Sigmoid colon (tissue), 4 donors: Measurements from ENCODE around the gene CDK11A.
"Not testable (repeated sequence)": the region's sequence is repeated elsewhere in the genome, so short reads cannot be mapped to it uniquely, and the experiment has no call there.

Experiments
- EP300 ChIP-seq, 4 donors: sonication (generic); formaldehyde crosslinking; IDR thresholded peaks; one replicate each; pipeline ENCODE4 v1.6.1; 2017; ENCODE audit warnings: antibody characterized with exemption in 4 of 4
- POLR2A ChIP-seq, 2 donors: fragments of 450-650 bp; IDR thresholded peaks; one replicate each; pipeline ENCODE4 v1.6.1; 2016; ENCODE audit warnings: antibody characterized with exemption in 2 of 2, mild to moderate bottlenecking in 2 of 2, moderate library complexity in 2 of 2
- TF ChIP-seq, protein P1 (sequence below), 4 experiments: fragments of 450-650 bp in 3 of 4; fragments of 200-600 bp in 1 of 4; IDR thresholded peaks; one replicate each; pipeline ENCODE4 v1.5.1; 2016 to 2019; ENCODE audit warnings: antibody characterized with exemption in 4 of 4, mild to moderate bottlenecking in 3 of 4, moderate library complexity in 2 of 4

DNA sequence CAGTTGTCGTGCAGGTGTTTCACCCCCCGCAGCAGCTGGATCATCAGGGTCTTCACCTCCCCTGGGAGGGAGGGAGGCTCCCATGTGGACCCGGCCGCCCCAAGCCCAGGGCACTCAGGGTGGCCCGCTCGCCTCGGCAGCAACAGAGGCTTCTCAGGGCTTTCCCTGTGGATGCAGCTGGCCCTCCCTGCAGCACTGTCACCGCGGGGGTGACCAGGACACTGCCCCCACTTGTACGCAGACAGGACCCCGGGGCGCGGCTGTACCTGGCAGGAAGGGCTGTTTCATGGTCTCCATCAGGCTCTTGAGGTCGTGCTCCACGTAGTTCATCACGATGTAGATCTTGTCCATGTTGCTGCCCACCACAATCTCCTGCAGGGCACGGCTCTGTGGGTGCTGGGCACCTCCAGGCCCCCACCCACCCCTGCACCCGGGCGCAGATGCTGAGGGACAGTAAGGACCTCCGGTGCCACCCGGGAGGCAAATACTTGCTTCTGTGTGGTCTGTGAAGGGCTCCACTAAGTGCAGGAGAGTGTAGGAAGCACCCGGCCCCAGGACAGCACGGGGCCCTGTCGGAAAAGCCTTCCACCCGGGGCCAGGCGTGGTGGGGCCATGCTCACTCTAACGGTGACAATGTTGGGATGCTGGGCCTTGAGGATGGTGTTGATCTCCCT, 19.7 kb downstream of the CDK11A start:
- TF ChIP-seq, protein P1, sequence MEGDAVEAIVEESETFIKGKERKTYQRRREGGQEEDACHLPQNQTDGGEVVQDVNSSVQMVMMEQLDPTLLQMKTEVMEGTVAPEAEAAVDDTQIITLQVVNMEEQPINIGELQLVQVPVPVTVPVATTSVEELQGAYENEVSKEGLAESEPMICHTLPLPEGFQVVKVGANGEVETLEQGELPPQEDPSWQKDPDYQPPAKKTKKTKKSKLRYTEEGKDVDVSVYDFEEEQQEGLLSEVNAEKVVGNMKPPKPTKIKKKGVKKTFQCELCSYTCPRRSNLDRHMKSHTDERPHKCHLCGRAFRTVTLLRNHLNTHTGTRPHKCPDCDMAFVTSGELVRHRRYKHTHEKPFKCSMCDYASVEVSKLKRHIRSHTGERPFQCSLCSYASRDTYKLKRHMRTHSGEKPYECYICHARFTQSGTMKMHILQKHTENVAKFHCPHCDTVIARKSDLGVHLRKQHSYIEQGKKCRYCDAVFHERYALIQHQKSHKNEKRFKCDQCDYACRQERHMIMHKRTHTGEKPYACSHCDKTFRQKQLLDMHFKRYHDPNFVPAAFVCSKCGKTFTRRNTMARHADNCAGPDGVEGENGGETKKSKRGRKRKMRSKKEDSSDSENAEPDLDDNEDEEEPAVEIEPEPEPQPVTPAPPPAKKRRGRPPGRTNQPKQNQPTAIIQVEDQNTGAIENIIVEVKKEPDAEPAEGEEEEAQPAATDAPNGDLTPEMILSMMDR (IDR thresholded peaks at IDR 0.05) = not testable (repeated sequence)
- TF ChIP-seq POLR2A, EP300 (IDR thresholded peaks at IDR 0.05): not testable (repeated sequence)
